Bone marrow (tissue), 2 donors: ENCODE measurements around the gene SLC25A48.
"Not testable (repeated sequence)": the region's sequence is repeated elsewhere in the genome, so short reads cannot be mapped to it uniquely, and the experiment has no call there.

Source experiments
- DNase-seq, 2 donors: peaks; one replicate each; lab custom pipeline; 2025; lab: John Stamatoyannopoulos, UW

The SLC25A48 gene

GRCh38 chr5:135829681-135830383 is 4.6 kb upstream of the SLC25A48 start:
- peak in 1 of 2 donors; percentile 36 for DNase-seq

- DNase-seq, result no peak
These were observed 4.1 kb upstream of the SLC25A48 start for GRCh38 chr5:135830384-135830700.

DNA sequence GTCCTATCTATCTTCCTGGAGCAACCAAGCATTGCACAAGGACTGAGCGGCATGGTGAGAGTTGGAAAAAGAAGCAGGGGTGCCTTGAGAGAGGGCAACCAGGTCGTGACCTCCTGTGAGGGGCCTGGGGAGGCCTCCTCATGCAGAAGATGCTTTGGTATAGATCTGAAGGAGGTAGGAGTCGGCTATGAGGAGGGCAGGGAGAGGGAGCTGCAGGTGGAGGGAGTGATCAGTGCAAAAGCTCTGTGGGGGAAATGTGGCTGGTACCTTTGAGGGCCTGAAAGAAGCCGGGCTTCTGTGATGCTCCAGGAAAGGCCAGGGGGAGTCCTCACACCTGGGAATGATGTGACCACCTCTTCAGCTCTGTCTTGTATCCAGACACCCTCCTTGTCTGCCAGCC is 3.6 kb upstream of the SLC25A48 start:
- no peak for DNase-seq

GRCh38 chr5:135831439-135831838 is 3.0 kb upstream of the SLC25A48 start:
- no peak for DNase-seq

DNA sequence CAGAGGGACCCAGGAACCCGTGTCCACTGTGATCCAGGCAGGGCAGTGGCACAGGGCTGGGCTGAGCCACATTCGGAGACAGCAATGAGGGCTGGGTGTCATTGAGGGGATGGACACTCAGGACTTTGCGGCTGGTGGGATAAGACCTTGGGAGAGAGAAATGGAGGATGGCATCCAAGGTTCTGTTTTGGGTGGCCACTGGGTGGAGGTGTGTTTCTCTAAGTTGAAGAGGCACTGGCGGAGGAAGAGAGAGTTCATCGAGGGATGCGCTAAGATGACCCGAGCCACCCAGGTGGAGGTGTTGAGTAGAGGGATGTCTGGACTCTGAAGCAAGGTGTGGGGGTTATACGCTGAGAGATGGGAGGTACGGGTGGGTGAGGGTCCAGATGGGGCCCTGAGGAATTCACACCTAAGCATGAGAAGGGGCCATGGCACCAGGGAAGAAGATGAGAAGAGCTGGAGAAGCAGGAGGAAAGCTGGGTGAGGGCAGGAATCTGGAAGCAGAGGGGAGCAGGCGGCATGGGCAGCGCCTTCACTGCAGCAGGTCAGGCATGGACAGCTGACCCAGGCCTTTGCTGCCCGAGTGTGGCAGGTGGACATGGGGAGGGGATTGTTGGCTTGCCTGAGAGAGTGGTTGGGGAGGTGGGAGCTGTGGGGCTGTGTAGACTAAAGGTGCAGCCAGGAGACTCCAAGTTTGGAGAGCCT is 2.5 kb upstream of the SLC25A48 start:
- no peak for DNase-seq

DNA sequence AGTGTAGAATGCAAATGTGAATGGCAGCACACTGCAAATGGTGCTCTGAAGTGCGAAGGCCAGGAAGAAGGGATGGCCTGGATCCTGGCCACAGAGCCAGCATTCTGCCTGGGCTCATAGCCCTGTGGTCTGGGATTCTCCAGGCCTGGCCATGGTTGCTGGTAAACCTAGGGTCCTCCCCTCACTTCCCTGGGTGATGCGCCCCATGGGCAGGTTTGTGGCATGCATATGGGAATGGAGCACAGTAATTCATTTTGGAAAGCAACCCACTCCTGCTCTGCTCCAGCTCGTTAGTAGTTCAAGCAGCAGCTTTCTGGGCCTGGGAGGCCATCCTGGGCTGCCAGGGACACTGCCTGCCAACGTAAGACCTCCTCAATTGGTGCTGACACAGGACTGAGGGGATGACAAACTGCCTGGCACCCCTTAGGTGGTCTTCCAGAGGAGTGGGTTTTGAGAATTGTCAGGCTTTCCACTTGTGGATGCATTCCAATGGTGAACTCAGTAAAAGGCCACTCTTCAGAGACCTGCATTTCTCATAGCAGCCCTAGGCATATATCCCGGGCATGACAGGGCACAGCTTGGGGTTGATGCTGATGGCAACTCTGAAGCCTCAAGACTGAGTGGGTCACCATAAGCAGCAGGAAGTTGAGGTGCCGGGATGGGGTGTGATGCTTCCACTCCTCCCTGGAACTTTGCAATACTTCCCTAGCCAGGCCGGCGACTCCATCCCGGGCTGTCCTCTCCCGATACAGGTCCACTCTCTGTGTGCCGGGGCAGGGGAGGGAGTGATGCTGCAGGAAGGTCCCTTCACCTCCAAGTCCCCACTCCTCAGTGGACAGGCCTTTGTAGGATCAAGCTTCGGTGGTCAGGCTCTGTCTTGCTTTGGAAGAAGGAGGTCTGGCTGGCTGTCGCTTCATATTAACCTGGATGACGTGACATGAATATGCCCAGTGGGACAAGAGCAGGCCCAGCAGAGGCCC is 1.2 kb upstream of the SLC25A48 start:
- DNase-seq, result no peak

DNA sequence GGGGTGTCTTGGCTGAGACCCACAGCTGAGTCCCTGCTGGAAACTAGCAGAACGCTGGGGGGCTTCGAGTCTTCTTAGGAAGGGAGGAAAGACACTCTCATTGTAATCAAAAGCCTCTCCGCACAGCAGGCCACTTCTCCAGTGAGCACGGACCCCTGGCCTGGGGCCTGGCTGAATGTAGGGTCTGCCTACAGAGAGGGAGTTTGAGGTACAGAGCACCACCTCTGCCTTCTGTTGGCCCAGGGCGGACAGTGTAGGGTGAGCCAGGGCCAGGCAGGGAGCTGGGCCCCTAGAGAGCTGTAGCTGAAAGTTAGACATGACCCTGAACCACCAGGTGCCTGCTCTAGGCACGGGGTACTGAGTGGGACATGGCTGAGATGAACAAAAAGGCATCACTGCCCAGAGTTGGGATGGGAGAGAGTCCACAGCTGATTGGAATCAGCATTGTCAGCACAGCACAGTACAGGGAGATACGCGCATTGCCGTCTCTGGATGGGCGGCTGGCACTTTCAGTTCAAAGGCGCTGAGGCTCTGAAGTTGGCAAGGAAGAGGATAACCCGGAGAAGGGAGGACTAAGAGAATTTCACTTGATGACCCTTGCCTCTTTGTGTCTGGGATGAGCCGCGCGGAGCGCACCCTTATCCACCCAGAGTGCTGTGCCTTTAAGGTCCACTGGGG is 363 bp upstream of the SLC25A48 start:
- no peak for DNase-seq

DNA sequence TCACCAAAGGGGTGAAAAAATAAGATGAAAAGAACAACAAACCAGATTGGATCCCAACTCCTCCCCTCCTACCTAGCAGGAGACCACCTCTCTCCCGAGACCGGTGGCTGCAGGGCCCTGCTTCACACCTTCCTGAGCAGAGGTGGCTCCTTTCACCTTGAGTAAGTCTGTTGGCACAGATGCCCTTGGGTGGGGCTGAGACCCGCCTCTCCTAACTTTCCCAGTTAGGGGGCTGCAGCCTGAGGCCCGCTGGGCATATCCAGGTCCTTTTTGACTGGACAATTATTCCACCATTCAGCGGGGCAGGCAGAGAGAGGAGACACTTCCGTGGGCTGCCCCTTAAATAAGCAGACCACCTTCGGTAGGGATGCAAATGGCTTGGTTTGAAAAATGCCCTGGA is 1.3 kb downstream of the SLC25A48 start:
- no peak for DNase-seq

GRCh38 chr5:135838395-135838794 is 3.9 kb downstream of the SLC25A48 start:
- DNase-seq, result not testable (repeated sequence)

- DNase-seq, result no peak
These were observed 5.1 kb downstream of the SLC25A48 start for GRCh38 chr5:135839566-135839965.

DNA sequence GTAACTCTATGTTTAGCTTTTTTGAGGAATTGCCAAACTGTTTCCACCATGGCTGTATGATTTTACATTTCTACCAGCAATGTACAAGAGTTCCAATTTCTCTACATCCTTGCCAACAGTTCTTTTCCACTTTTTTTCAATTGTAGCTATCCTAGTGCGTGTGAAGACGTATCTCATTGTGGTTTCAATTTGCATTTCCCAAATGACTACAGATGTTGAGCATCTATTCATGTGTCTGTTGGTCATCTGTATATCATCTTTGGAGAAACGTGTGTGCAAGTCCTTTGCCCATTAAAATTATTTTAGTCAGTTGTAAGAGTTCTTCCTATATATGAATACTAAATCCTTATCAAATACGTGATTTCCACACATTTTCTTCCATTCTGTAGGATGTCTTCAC is 6.5 kb downstream of the SLC25A48 start:
- no peak for DNase-seq

DNA sequence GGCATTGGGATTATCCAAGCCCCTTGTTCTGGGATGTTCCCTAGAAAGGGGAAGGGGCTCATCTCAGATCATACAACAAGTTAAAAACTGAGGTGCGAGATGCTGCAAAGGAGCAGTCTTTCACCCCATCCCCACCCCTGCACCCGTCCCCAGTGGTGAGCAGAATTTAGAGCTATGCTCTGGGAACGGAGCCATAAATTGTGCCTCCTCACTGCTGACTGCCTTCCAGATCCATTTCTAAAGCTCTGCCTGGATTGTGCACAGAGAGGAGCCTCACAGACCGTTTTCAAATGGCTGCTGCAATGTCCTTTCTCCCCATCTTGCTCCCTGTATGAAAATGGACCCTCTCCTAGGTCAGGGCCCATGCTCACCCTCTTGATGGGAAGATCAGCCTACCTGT is 8.3 kb downstream of the SLC25A48 start:
- no peak for DNase-seq

DNA sequence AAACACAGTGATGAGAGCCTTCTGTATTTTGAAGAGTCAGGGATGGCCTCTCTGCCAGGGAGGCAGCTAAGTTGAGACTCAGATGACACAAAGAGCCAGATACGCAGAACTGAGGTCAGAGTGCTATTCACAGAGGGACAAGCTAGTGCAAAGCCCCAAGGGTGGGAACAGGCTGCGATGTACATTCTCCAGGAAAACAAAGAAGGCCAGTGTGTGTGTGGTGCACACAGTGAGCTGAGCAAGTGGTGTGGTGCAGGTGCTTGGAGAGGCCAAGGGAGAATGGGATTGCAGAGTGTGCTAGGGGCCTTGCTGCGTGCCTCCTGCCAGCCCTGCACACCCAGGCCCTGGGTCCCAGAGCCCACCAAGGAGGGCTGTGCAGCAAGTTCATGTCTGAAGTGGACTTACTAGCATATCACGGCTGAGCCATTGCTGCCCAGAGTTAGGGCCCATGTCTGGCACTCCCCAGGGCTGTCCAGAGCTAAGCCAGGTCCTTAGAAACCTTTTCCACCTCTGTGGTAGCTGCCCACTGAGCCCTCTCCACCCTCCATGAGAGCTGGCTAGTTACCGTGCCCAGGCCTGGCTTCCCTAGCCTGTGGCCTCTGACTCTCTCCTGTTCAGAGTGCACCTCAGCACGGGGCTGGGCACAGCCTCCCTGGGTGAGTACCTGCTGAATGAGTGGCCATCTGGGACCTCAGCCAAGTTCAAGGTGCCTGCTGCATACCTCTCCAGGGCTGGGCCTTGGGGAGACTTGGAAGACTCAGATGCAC is 9.3 kb downstream of the SLC25A48 start:
- DNase-seq, result no peak

DNA sequence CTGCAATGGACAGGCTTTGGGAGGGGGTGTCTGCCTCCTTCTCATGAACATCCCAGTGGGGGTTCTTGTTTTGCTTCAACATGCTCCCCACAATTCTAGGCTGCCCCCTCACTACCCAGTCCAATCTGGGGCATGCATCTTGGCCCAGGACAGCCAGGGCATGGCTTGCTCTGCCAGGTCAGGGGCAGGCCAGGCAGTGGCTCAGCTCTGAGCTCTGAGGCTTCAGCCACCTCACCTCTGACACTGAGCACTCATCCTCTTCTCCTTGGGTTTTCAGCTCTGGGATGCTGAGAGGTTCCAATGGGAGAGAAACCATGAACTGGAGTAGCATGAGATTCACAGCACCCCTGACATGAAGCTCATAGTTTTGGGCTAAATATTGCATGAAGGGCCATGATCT is 11.8 kb downstream of the SLC25A48 start:
- no peak for DNase-seq

DNA sequence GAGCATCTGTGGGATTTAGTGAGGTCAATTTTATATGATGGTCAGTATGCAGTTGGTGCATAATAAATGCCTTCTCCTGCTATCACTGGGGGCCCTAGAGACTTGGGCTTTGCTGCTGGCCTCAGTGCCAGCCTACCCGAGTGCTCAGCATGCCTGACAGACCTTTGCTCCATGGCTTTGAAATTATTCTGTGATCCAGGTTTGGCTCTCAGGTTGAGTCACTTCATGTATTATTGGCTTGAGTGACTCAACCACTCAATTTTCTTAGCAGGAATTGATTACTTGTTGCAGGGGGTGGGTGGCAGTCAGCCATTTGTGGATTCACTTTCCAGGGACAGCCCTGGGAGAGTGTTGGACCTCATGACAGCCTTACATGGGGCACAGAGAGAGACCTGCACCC is 13.5 kb downstream of the SLC25A48 start:
- DNase-seq, result no peak

GRCh38 chr5:135850231-135850630 is 15.8 kb downstream of the SLC25A48 start:
- DNase-seq, result no peak

DNA sequence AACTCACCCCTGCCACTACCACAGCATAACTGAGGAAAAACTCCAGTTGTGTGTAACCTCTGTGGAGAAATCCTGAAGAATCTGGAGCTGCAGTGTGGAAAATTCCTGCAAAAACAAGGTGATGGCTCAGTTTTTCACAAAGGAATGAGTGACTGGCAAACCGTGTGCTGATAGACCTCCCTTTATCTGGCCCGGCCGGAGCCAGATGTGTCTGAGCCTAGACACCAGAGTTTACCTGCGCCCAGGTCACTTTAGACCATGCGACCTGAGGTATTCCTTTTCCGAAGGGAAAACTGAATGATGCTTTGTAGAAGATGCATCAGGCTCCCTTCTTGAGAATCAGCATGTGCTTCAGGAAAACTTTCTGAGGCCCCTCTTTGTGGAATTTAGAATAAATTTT is 16.2 kb downstream of the SLC25A48 start:
- no peak for DNase-seq

DNA sequence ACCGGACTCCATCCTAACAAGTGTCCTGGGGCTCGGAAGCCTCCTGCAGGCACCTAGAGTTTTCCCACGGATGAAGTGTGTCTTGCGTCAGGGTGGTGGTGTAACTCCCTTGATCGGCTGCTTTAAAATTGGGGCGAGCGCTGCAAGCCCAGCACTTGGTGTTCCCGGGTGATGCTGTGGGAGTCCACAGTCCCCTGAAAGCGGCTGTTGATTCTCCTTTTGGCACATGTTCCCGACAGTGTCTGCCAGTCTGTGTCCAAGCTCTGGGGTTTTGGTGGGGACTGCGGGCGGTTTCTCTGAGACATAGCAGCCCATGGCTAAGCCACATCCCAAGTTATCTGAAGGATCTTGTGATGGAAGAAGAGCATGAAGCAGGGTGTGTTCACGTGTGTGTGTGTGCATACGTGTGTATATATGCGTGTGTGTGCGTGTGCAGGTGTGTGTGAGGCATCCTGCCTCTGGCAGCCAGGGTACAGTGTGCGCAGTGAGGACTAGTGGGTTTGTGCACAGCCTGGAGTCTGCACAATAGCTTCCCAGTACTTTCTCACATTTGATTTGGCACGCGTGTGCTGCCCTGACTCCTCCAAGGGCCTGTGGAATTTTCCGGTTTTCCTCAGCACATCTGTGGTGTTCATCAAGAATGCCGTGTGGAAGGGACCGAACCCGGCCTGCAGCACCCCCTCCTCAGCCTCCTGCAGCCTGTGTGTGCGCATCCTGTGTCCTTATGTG is 16.9 kb downstream of the SLC25A48 start:
- DNase-seq, result no peak

GRCh38 chr5:135851915-135852845 is 17.7 kb downstream of the SLC25A48 start:
- no peak for DNase-seq
